ENCODE results near the gene TRPC4AP.

Gene TRPC4AP

GRCh38 chr20:34964486-34964885 is 128.1 kb downstream of the TRPC4AP start:
- no peak for DNase-seq

GRCh38 chr20:34956751-34957472 is 135.7 kb downstream of the TRPC4AP start:
- DNase-seq: no peak

- no peak for DNase-seq
Observed at GRCh38 chr20:34956041-34956458, 136.6 kb downstream of the TRPC4AP start.

- DNase-seq: peak; percentile 75
Observed at GRCh38 chr20:34955231-34956040, 137.2 kb downstream of the TRPC4AP start, which contains the start of the genes GSS and MYH7B. Gene GSS (minus strand): TSS chr20:34955806. CDS start chr20:34951852, 3,954 bp downstream. Gene MYH7B (plus strand): TSS chr20:34955868. CDS start chr20:34978006, 22,138 bp downstream.

GRCh38 chr20:34954904-34955230 is 137.7 kb downstream of the TRPC4AP start:
- DNase-seq: no peak

- DNase-seq: no peak
Observed at GRCh38 chr20:34953960-34954359, 138.6 kb downstream of the TRPC4AP start.

- DNase-seq: no peak
Observed at GRCh38 chr20:34952671-34953070, 139.9 kb downstream of the TRPC4AP start.

Measured in NCI-H187 treated with DMSO at 0.1 percent for 48 hours (cell line).